ENCODE measurements around the gene MPEG1. TPM values are rescaled to one million over a fixed set of nuclear protein-coding genes. Genes with fewer than 3 reads are reported as not detected.

The MPEG1 gene
- total RNA-seq, 4 donors from 2014 or later, result 1.9 to 7.0 (median 2.6) TPM

DNA sequence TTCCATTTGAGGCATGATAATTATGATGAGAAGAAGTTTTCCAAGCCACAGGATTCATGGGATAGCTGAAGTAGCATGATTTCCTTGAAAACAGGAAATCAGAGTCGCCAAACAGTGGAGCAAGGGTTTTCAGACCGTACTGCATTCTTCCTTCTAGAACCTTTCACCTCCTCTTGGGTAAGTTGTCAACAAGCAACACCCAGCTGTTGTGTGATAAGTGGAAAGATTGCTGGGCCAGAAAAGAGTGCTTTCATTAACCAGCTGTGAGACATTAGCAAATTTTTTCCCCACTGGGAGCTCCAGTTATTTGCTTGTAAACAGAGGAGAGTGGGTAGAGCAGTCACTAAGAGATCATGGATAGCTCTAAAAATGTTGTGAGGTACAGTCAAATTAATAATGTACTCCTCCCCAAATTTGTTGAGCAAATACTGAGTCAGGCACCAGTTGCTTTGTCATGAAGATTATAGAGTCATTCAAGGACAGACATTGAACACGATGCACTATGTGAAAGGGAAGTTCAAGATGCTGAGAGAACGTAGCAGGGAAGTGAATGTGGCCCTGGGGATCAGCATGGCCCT, 11.7 kb upstream of the MPEG1 start:
- peaks cover 0 to 7% of the 10 kb centered on the region in 2 donors for H3K4me1 ChIP-seq
- in situ Hi-C loops (cut with MboI; ENCODE audit: low sequenced_read_pairs in 4 of 4), result no loop called here
- intact Hi-C loops (cut with DNase I; ENCODE audit: low total_unique reads), result no loop called here

DNA sequence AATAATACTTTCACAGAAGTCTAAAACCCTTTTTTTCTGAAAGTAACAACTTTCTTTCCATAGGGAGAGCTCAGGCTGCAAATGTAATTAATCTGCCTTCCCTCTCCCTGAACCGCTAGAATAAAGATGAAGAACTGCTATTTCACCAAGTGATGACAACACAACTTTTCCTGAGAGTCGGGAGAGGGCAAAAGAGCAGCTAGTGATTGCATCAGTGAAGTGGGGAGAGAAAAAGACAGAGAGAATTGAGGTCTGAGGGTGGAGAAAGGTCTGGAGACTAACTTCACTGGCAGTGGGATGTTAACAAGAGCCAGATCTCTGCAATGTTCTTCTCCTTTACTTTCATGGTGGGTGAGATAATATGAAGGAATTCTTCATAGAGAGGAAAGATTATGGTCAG, 10.9 kb upstream of the MPEG1 start:
- Histone ChIP-seq H3K27me3 (no peaks in the 10 kb centered on the region), H3K4me3 (no peak overlapping the region), H3K4me1 (peaks cover 0 to 7% of the 10 kb centered on the region in 2 donors), H3K36me3 (no peaks in the 10 kb centered on the region), H3K27ac (peak overlapping the region; percentile 39 to 61 (median 46)), H3K9me3 (no peaks in the 10 kb centered on the region)
- TF ChIP-seq, protein P1, sequence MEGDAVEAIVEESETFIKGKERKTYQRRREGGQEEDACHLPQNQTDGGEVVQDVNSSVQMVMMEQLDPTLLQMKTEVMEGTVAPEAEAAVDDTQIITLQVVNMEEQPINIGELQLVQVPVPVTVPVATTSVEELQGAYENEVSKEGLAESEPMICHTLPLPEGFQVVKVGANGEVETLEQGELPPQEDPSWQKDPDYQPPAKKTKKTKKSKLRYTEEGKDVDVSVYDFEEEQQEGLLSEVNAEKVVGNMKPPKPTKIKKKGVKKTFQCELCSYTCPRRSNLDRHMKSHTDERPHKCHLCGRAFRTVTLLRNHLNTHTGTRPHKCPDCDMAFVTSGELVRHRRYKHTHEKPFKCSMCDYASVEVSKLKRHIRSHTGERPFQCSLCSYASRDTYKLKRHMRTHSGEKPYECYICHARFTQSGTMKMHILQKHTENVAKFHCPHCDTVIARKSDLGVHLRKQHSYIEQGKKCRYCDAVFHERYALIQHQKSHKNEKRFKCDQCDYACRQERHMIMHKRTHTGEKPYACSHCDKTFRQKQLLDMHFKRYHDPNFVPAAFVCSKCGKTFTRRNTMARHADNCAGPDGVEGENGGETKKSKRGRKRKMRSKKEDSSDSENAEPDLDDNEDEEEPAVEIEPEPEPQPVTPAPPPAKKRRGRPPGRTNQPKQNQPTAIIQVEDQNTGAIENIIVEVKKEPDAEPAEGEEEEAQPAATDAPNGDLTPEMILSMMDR (IDR thresholded peaks at IDR 0.05 in 4 of 5, conservative IDR thresholded peaks at IDR 0.05 in 1 of 5), result no peak
- TF ChIP-seq POLR2A (IDR thresholded peaks at IDR 0.05), result no peak
- ATAC-seq, result peak in 1 of 2 donors; percentile 35
- in situ Hi-C loops (cut with MboI; ENCODE audit: low sequenced_read_pairs in 4 of 4), result no loop called here
- DNase-seq, result no peak
- intact Hi-C loops (cut with DNase I; ENCODE audit: low total_unique reads), result no loop called here

More for the DNA sequence above, 11.7 kb upstream of the MPEG1 start:
- Histone ChIP-seq H3K27me3 (no peaks in the 10 kb centered on the region), H3K9me3 (no peaks in the 10 kb centered on the region), H3K27ac (peak overlapping the region; percentile 39 to 61 (median 46)), H3K36me3 (no peaks in the 10 kb centered on the region), H3K4me3 (no peak overlapping the region)
- DNase-seq (peak; percentile 19 to 31), ATAC-seq (peak; percentile 66 to 76)
- TF ChIP-seq, protein P1 (IDR thresholded peaks at IDR 0.05 in 4 of 5, conservative IDR thresholded peaks at IDR 0.05 in 1 of 5), result no peak

DNA sequence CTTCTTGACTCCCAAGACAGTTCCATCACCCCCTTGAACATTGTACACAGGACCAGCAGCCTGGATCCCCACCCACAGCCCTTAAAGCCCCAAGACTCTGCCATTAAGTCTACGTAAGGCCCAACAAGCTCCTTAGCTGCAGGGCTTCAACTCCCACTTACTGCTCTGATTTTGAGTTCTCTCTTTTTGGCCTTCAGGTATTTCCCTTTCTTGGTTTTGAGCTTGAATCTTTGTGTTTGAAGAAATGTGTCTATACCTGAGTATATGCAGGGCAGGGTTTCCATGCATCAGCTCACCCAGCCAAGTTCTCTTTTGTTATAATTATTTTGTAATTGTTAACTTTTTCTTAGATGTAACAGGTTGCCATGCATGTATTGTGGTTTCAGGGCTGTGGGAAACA, 10.4 kb upstream of the MPEG1 start:
- no peaks in the 10 kb centered on the region for H3K9me3 ChIP-seq
- intact Hi-C loops (cut with DNase I; ENCODE audit: low total_unique reads) (no loop called here), in situ Hi-C loops (cut with MboI; ENCODE audit: low sequenced_read_pairs in 4 of 4) (no loop called here)
- H3K4me1 ChIP-seq, result peaks cover 0 to 7% of the 10 kb centered on the region in 2 donors
- no peak for DNase-seq
- no peaks in the 10 kb centered on the region for H3K36me3 ChIP-seq
- TF ChIP-seq POLR2A (IDR thresholded peaks at IDR 0.05), result no peak
- TF ChIP-seq, protein P1 (IDR thresholded peaks at IDR 0.05 in 4 of 5, conservative IDR thresholded peaks at IDR 0.05 in 1 of 5), result no peak
- no peak overlapping the region for H3K4me3 ChIP-seq
- ATAC-seq, result no peak
- no peaks in the 10 kb centered on the region for H3K27me3 ChIP-seq
- peak overlapping the region in 2 of 4 donors; percentile 47 to 61 for H3K27ac ChIP-seq

DNA sequence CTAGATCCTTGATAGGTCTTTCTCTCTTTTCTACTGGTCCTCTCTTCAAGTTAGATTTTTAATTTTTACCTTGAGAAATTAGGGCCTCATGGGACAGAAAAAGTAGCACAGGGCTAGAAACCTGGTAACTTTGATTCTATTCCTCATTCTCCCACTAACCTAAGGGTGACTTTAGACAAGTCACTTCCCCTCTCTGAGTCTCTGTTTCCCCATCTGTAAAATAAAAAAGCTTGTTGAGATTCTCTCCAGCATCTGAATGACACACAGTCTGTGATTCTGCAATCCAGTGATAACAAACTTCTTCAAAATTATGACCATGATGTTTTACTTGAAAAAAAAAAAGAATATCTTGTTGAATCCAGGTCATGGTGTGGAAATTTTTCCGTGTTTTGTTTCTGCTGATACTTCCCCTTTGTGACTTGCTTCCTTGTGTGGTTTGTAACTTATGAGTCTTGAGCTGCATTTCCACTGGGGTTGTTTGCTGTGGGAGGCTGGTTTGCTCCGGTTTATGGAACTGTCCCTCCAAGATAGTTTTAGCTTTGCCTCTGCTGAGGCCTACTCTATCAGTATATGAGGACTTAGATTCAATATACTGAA, 9.8 kb upstream of the MPEG1 start:
- H3K27me3 ChIP-seq, result no peaks in the 10 kb centered on the region
- H3K4me3 ChIP-seq, result no peak overlapping the region
- in situ Hi-C loops (cut with MboI; ENCODE audit: low sequenced_read_pairs in 4 of 4) (no loop called here), intact Hi-C loops (cut with DNase I; ENCODE audit: low total_unique reads) (no loop called here)
- H3K9me3 ChIP-seq, result no peaks in the 10 kb centered on the region
- no peak overlapping the region for H3K27ac ChIP-seq
- TF ChIP-seq POLR2A (IDR thresholded peaks at IDR 0.05), result no peak
- TF ChIP-seq, protein P1 (IDR thresholded peaks at IDR 0.05 in 4 of 5, conservative IDR thresholded peaks at IDR 0.05 in 1 of 5), result no peak
- ATAC-seq (no peak), DNase-seq (no peak)
- no peaks in the 10 kb centered on the region for H3K36me3 ChIP-seq
- H3K4me1 ChIP-seq, result peaks cover 0 to 7% of the 10 kb centered on the region in 2 donors
